Measurements from ENCODE around the gene USP43. TPM values are rescaled to one million over a fixed set of nuclear protein-coding genes. Genes with fewer than 3 reads are reported as not detected.

Gene USP43
- polyA plus RNA-seq, 1 of the 3 experiments (the other 2 are of a cell fraction): 0.07 TPM

DNA sequence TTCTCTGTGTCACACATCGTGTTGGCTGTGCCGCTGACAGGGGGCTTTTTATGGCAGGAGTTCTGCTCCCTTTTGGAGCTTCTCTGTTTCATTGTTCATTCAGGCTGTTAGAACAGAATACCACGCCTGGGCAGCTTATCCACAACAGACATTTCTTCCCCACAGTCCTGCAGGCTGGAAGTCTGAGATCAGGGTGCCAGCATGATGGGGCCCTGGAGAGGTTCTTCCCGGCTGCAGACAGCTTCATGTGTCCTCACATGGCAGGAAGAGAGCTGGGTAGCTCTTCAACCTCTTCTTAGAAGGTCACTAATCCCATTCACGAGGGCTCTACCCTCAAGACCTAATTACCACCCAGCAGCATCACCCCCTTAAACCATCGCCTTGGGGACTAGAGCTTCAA lies 81.0 kb downstream of the USP43 start:
- H3K4me2 ChIP-seq: no peak overlapping the region
- no peak overlapping the region for H3K9ac ChIP-seq
- TF ChIP-seq, protein P1, sequence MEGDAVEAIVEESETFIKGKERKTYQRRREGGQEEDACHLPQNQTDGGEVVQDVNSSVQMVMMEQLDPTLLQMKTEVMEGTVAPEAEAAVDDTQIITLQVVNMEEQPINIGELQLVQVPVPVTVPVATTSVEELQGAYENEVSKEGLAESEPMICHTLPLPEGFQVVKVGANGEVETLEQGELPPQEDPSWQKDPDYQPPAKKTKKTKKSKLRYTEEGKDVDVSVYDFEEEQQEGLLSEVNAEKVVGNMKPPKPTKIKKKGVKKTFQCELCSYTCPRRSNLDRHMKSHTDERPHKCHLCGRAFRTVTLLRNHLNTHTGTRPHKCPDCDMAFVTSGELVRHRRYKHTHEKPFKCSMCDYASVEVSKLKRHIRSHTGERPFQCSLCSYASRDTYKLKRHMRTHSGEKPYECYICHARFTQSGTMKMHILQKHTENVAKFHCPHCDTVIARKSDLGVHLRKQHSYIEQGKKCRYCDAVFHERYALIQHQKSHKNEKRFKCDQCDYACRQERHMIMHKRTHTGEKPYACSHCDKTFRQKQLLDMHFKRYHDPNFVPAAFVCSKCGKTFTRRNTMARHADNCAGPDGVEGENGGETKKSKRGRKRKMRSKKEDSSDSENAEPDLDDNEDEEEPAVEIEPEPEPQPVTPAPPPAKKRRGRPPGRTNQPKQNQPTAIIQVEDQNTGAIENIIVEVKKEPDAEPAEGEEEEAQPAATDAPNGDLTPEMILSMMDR (IDR thresholded peaks at IDR 0.05): no peak
- no peak for TF ChIP-seq CHD2 (IDR thresholded peaks at IDR 0.05; ENCODE audit: low read length, partially characterized antibody)
- no peak for TF ChIP-seq TAF1 (IDR thresholded peaks at IDR 0.05; ENCODE audit: borderline replicate concordance, low read depth, low read length)
- no peak for TF ChIP-seq POLR2AphosphoS5 (IDR thresholded peaks at IDR 0.05; ENCODE audit: low read depth, low read length)
- TF ChIP-seq NFIC (IDR thresholded peaks at IDR 0.05; ENCODE audit: borderline replicate concordance): no peak
- no peak for TF ChIP-seq FOXJ3 (CRISPR knock-in tag; IDR thresholded peaks at IDR 0.05)
- TF ChIP-seq, protein P2, sequence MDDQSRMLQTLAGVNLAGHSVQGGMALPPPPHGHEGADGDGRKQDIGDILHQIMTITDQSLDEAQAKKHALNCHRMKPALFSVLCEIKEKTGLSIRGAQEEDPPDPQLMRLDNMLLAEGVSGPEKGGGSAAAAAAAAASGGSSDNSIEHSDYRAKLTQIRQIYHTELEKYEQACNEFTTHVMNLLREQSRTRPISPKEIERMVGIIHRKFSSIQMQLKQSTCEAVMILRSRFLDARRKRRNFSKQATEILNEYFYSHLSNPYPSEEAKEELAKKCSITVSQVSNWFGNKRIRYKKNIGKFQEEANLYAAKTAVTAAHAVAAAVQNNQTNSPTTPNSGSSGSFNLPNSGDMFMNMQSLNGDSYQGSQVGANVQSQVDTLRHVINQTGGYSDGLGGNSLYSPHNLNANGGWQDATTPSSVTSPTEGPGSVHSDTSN (IDR thresholded peaks at IDR 0.05): no peak
- TF ChIP-seq ELF1 (IDR thresholded peaks at IDR 0.05): no peak
- no peak for TF ChIP-seq FOXM1 (IDR thresholded peaks at IDR 0.05; ENCODE audit: low read depth)
- TF ChIP-seq MEF2A (IDR thresholded peaks at IDR 0.05; ENCODE audit: borderline replicate concordance, low read depth): no peak
- TF ChIP-seq JUND (IDR thresholded peaks at IDR 0.05): no peak
- TF ChIP-seq, protein P3, sequence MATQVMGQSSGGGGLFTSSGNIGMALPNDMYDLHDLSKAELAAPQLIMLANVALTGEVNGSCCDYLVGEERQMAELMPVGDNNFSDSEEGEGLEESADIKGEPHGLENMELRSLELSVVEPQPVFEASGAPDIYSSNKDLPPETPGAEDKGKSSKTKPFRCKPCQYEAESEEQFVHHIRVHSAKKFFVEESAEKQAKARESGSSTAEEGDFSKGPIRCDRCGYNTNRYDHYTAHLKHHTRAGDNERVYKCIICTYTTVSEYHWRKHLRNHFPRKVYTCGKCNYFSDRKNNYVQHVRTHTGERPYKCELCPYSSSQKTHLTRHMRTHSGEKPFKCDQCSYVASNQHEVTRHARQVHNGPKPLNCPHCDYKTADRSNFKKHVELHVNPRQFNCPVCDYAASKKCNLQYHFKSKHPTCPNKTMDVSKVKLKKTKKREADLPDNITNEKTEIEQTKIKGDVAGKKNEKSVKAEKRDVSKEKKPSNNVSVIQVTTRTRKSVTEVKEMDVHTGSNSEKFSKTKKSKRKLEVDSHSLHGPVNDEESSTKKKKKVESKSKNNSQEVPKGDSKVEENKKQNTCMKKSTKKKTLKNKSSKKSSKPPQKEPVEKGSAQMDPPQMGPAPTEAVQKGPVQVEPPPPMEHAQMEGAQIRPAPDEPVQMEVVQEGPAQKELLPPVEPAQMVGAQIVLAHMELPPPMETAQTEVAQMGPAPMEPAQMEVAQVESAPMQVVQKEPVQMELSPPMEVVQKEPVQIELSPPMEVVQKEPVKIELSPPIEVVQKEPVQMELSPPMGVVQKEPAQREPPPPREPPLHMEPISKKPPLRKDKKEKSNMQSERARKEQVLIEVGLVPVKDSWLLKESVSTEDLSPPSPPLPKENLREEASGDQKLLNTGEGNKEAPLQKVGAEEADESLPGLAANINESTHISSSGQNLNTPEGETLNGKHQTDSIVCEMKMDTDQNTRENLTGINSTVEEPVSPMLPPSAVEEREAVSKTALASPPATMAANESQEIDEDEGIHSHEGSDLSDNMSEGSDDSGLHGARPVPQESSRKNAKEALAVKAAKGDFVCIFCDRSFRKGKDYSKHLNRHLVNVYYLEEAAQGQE (IDR thresholded peaks at IDR 0.05; ENCODE audit: low read depth, low read length): no peak
- TF ChIP-seq RFX5 (IDR thresholded peaks at IDR 0.05; ENCODE audit: low read length): no peak
- no peak for TF ChIP-seq RAD21 (IDR thresholded peaks at IDR 0.05; ENCODE audit: low read length)
- TF ChIP-seq, protein P4, sequence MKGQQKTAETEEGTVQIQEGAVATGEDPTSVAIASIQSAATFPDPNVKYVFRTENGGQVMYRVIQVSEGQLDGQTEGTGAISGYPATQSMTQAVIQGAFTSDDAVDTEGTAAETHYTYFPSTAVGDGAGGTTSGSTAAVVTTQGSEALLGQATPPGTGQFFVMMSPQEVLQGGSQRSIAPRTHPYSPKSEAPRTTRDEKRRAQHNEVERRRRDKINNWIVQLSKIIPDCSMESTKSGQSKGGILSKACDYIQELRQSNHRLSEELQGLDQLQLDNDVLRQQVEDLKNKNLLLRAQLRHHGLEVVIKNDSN (IDR thresholded peaks at IDR 0.05; ENCODE audit: borderline replicate concordance, low read depth): no peak
- no peak for TF ChIP-seq EZH2phosphoT487 (IDR thresholded peaks at IDR 0.05; ENCODE audit: borderline replicate concordance, low read depth)
- no peak for TF ChIP-seq SIN3A (IDR thresholded peaks at IDR 0.05; ENCODE audit: borderline replicate concordance, low read depth, low read length)
- no peak for TF ChIP-seq TEAD4 (IDR thresholded peaks at IDR 0.05; ENCODE audit: borderline replicate concordance, insufficient read depth)
- TF ChIP-seq GABPA (IDR thresholded peaks at IDR 0.05; ENCODE audit: low read depth): no peak
- POLR2A ChIA-PET: no interaction called here
- 17% methylated on average over 5 of the region's 6 CpGs for WGBS (ENCODE audit: low lambda C conversion rate)
- DNase-seq: no peak
- no peaks in the 10 kb centered on the region for H3K9me2 ChIP-seq
- H3K27me3 ChIP-seq (ENCODE audit: insufficient read depth): peaks cover 66% of the 10 kb centered on the region
- no peak overlapping the region for H3K4me3 ChIP-seq (ENCODE audit: low read depth in 2 of 2, low read length in 1 of 2)
- no peaks in the 10 kb centered on the region for H3K36me3 ChIP-seq (replicated peaks in 1 of 2; ENCODE audit: control insufficient read depth in 1 of 2, insufficient read depth in 2 of 2, low read length in 1 of 2)
- no peaks in the 10 kb centered on the region for H3F3A ChIP-seq (replicated peaks; ENCODE audit: insufficient read depth)
- H3K27ac ChIP-seq (ENCODE audit: low read depth in 2 of 2, low read length in 1 of 2): no peak overlapping the region
- CTCF ChIA-PET: interaction anchor here (0.8 to 1.6 kb wide), 3 partner anchors 18 to 149 kb away, joined by 3 to 4 read pairs (median 3); partner anchors contain the start of gene CFAP52
- H3K79me2 ChIP-seq (ENCODE audit: insufficient read depth): no peaks in the 10 kb centered on the region
- H2AFZ ChIP-seq (ENCODE audit: low read depth): no peak overlapping the region
- H3K4me1 ChIP-seq (ENCODE audit: control insufficient read depth in 1 of 2, insufficient read depth in 2 of 2, low read depth in 1 of 2, low read length in 1 of 2): no peaks in the 10 kb centered on the region
- no peaks in the 10 kb centered on the region for H3K9me3 ChIP-seq
- no peaks in the 10 kb centered on the region for H4K20me1 ChIP-seq (ENCODE audit: insufficient read depth)
